ENCODE measurements around the gene MN1. TPM values are rescaled to one million over a fixed set of nuclear protein-coding genes. Genes with fewer than 3 reads are reported as not detected.

The MN1 gene
- total and polyA plus RNA-seq, 2 of the 8 experiments (the other 6 are each of a cell fraction or from before 2014, with no cell fraction given): 3.1 to 4.9 TPM

DNA sequence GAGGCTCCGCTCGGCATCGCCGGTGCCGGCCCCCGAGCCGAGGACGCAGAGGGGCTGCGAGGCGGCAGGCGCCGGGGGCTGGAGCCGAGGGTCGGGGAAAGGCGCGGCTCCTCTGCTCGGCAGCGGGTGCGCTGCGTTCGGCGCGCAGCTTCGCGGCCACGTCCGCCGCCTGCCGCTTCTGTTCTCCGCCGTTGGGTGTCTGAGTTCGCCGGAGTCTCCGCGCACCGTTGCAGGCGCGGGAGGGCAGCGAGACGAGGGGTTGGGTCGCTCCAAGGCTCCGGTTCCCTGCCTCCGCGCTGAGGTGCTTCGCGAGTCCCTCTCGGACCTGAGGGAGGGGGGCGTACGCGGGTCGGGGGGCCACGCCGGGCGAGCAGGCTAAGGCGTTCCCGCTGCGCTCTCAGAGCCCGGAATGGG lies 347 bp downstream of the MN1 start:
- Histone ChIP-seq H3K23ac (ENCODE audit: insufficient read length) (no peak overlapping the region), H2BK12ac (ENCODE audit: low read depth, low read length) (peak overlapping the region; percentile 88; the same call in 1 of the 2 replicates), H3K56ac (replicated peaks; ENCODE audit: insufficient read length, low read depth, low read length) (peak overlapping the region; percentile 69), H3K23me2 (ENCODE audit: low read depth, low read length) (peaks cover 24% of the 10 kb centered on the region), H3K4me1 (replicated peaks in 1 of 4; ENCODE audit: control insufficient read depth in 3 of 4, insufficient read depth in 4 of 4, low read length in 3 of 4) (peaks cover 0 to 46% (median 39%) of the 10 kb centered on the region in 4 experiments; a peak in 6 of 7 replicates), H3K27ac (ENCODE audit: low read depth, low read length) (no peak overlapping the region), H2BK5ac (ENCODE audit: low read depth, low read length) (peak overlapping the region; percentile 90; the same call in 1 of the 2 replicates), H3K36me3 (ENCODE audit: control insufficient read depth in 2 of 4, insufficient read depth in 4 of 4, low read length in 3 of 4) (peaks cover 0 to 24% (median 0%) of the 10 kb centered on the region in 4 experiments; a peak in 1 of 8 replicates), H3K4me2 (ENCODE audit: insufficient read depth in 1 of 2, low read depth in 2 of 2, low read length in 2 of 2) (peak overlapping the region; percentile 83 to 95), H4K5ac (ENCODE audit: insufficient read length, low read depth, low read length) (no peak overlapping the region), H3K4ac (replicated peaks; ENCODE audit: insufficient read length, low read depth, low read length) (peak overlapping the region; percentile 94), H3K9me3 (ENCODE audit: insufficient read depth in 2 of 2, low read depth in 1 of 2, low read length in 1 of 2) (no peaks in the 10 kb centered on the region), H3K4me3 (ENCODE audit: extremely low read depth in 1 of 4, insufficient read depth in 2 of 4, low read depth in 3 of 4, low read length in 4 of 4) (peak overlapping the region; percentile 38 to 69 (median 48)), H4K8ac (ENCODE audit: extremely low read depth, insufficient read depth, low read length) (peak overlapping the region; percentile 72), H3K79me1 (ENCODE audit: low read depth, low read length) (no peaks in the 10 kb centered on the region), H3K79me2 (ENCODE audit: control insufficient read depth in 1 of 2, insufficient read depth in 2 of 2, low read length in 2 of 2) (no peaks in the 10 kb centered on the region), H3K18ac (ENCODE audit: extremely low read depth, low read length) (peak overlapping the region; percentile 71), H2BK15ac (ENCODE audit: low read length) (no peak overlapping the region), H4K91ac (replicated peaks; ENCODE audit: insufficient read length, low read length) (peak overlapping the region; percentile 85), H2AFZ (ENCODE audit: low read length) (no peak overlapping the region), H3K27me3 (replicated peaks in 1 of 4; ENCODE audit: control insufficient read depth in 3 of 4, extremely low read depth in 1 of 4, insufficient read depth in 3 of 4, low read length in 3 of 4) (peaks cover 58 to 74% (median 70%) of the 10 kb centered on the region in 4 experiments), H3K9ac (replicated peaks in 1 of 4; ENCODE audit: extremely low read depth in 1 of 4, low read depth in 3 of 4, low read length in 3 of 4) (peak overlapping the region in 1 of 4 experiments; percentile 52; a peak in 2 of 7 replicates), H2BK20ac (ENCODE audit: low read length) (no peak overlapping the region; the same call in 1 of the 2 replicates), H2BK120ac (replicated peaks; ENCODE audit: low read depth, low read length) (no peak overlapping the region), H4K20me1 (replicated peaks in 1 of 2; ENCODE audit: control insufficient read depth in 1 of 2, insufficient read depth in 2 of 2, low read length in 2 of 2) (peaks cover 9 to 10% of the 10 kb centered on the region in 2 experiments), H3K14ac (ENCODE audit: insufficient read length) (no peak overlapping the region), H2AK5ac (ENCODE audit: low read depth, low read length) (no peak overlapping the region)
- WGBS, 2 experiments (ENCODE audit: extremely low coverage in 1 of 2, insufficient coverage in 1 of 2, insufficient read length in 1 of 2, insufficient replicate concordance in 2 of 2, low coverage in 1 of 2, low lambda C conversion rate in 2 of 2, missing lambda C conversion rate in 1 of 2): 2% methylated on average over 28 of the region's 58 CpGs; no CpG with 5 or more reads in 1 of the 2 experiments
- peak in 1 of 2 experiments; percentile 81 for DNase-seq (ENCODE audit: low read depth in 1 of 2, low spot score in 2 of 2)
- no peak for FAIRE-seq
- CTCF ChIA-PET (ENCODE audit: partially characterized antibody): interaction anchor here (1.1 kb wide), 1 partner anchor 54 kb away, joined by 3 read pairs; no protein-coding TSS in a partner anchor
- POLR2A ChIA-PET (ENCODE audit: partially characterized antibody): interaction anchor here (0.9 to 1.2 kb wide), 3 partner anchors 9 to 81 kb away, joined by 3 read pairs; no protein-coding TSS in a partner anchor
- TF ChIP-seq ASH2L (IDR thresholded peaks at IDR 0.05; ENCODE audit: low read length) (peak; percentile 73), TBP (IDR thresholded peaks at IDR 0.05; ENCODE audit: low read depth, low read length) (0 out of 2 replicates have a peak, but pooled peaks have one; percentile 40), CTBP2 (IDR thresholded peaks at IDR 0.05; ENCODE audit: borderline replicate concordance, insufficient read depth, insufficient read length, low read length) (no peak), SP2 (IDR thresholded peaks at IDR 0.05; ENCODE audit: low read length) (no peak), KDM4A (IDR thresholded peaks at IDR 0.05; ENCODE audit: low read depth, low read length, severe bottlenecking) (peak; percentile 7), RNF2 (IDR thresholded peaks at IDR 0.05; ENCODE audit: borderline replicate concordance, low read depth, low read length, missing control alignments, poor library complexity, severe bottlenecking) (peak; percentile 4), RBBP5 (IDR thresholded peaks at IDR 0.05; ENCODE audit: borderline replicate concordance, low read depth, low read length) (0 out of 2 replicates have a peak, but pooled peaks have one; percentile 40)
- TF ChIP-seq, protein P1, sequence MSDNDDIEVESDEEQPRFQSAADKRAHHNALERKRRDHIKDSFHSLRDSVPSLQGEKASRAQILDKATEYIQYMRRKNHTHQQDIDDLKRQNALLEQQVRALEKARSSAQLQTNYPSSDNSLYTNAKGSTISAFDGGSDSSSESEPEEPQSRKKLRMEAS (IDR thresholded peaks at IDR 0.05): peak; percentile 48; the same call in 1 of the 2 replicates
- TF ChIP-seq, protein P2, sequence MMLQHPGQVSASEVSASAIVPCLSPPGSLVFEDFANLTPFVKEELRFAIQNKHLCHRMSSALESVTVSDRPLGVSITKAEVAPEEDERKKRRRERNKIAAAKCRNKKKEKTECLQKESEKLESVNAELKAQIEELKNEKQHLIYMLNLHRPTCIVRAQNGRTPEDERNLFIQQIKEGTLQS (IDR thresholded peaks at IDR 0.05; ENCODE audit: insufficient read depth, low read depth, low read length): no peak
